Smooth muscle cell (in vitro differentiated cells): ENCODE results near the gene TMEM269. TPM values are rescaled to one million over a fixed set of nuclear protein-coding genes. Genes with fewer than 3 reads are reported as not detected.

Experiments
- DNase-seq: peaks from one replicate; lab custom pipeline; 2025; ENCODE audit not compliant: unreplicated experiment; lab: John Stamatoyannopoulos, UW
- H2AFZ ChIP-seq: fragments of 200-600 bp; sonication (generic); 2 replicates; pipeline ENCODE4 v1.6.0; 2016; ENCODE audit warnings: antibody characterized with exemption, low read depth, mild to moderate bottlenecking
- H3F3A ChIP-seq: fragments of 200-600 bp; sonication (generic); 2 replicates; pipeline ENCODE4 v1.6.0; 2017; ENCODE audit warnings: antibody characterized with exemption, low read depth
- H3K27ac ChIP-seq: fragments of 200-600 bp; sonication (generic); 2 replicates; pipeline ENCODE4 v1.5.1; 2016; ENCODE audit warnings: low read depth, mild to moderate bottlenecking
- H3K27me3 ChIP-seq: fragments of 200-600 bp; sonication (generic); 2 replicates; pipeline ENCODE4 v1.6.1; 2016; ENCODE audit warnings: low read depth, mild to moderate bottlenecking
- H3K36me3 ChIP-seq: fragments of 200-600 bp; sonication (generic); 2 replicates; pipeline ENCODE4 v1.5.1; 2016; ENCODE audit warnings: low read depth
- H3K4me1 ChIP-seq: fragments of 200-600 bp; sonication (generic); 2 replicates; pipeline ENCODE4 v1.5.1; 2016; ENCODE audit warnings: low read depth
- H3K4me2 ChIP-seq: fragments of 200-600 bp; sonication (generic); 2 replicates; pipeline ENCODE4 v1.6.0; 2016; ENCODE audit warnings: mild to moderate bottlenecking
- H3K4me3 ChIP-seq: fragments of 200-600 bp; sonication (generic); 2 replicates; pipeline ENCODE4 v1.5.1; 2016; ENCODE audit warnings: mild to moderate bottlenecking
- H3K79me2 ChIP-seq: fragments of 200-600 bp; sonication (generic); 2 replicates; pipeline ENCODE4 v1.6.0; 2016; ENCODE audit warnings: low read depth, mild to moderate bottlenecking
- H3K9ac ChIP-seq: fragments of 200-600 bp; sonication (generic); 2 replicates; pipeline ENCODE4 v1.6.0; 2016; ENCODE audit warnings: low read depth
- H3K9me3 ChIP-seq: fragments of 200-600 bp; sonication (generic); replicated peaks from 2 replicates; pipeline ENCODE4 v1.5.1; 2016; ENCODE audit warnings: low read depth
- H4K20me1 ChIP-seq: fragments of 200-600 bp; sonication (generic); 2 replicates; pipeline ENCODE4 v1.6.0; 2016; ENCODE audit warnings: low read depth
- CTCF ChIP-seq: fragments of 200-600 bp; sonication (generic); IDR thresholded peaks from 2 replicates; pipeline ENCODE4 v1.5.1; 2017; ENCODE audit warnings: borderline replicate concordance, mild to moderate bottlenecking, antibody characterized with exemption; ENCODE audit not compliant: insufficient read depth, poor library complexity, severe bottlenecking
- WGBS: methylation state at CpG from one replicate; pipeline ENCODE4 v1.1.7; 2016; ENCODE audit warnings: low lambda C conversion rate; 5-methylcytosine and 5-hydroxymethylcytosine counted together
- polyA plus RNA-seq: library from polyadenylated mRNA; unstranded; fragments of >200 nt; fragmentation: Nextera tagmentation; extraction: Ambion mirVana; gene quantifications from 2 replicates; pipeline ENCODE4 v1.2.1, GENCODE V29; 2016
- total RNA-seq: library from RNA; depleted of rRNA; stranded (reverse); fragments of >200 nt; gene quantifications from 2 replicates; pipeline ENCODE4 v1.2.3, GENCODE V29; 2014

The TMEM269 gene
- total and polyA plus RNA-seq, 2 experiments from 2014 or later, result 0.15 to 0.36 TPM

- DNase-seq, result no peak
- Histone ChIP-seq H2AFZ (peak overlapping the region; percentile 92), H3K9ac (no peak overlapping the region), H3K27ac (no peak overlapping the region), H3K4me3 (peak overlapping the region; percentile 81), H3K9me3 (no peaks in the 10 kb centered on the region), H3K79me2 (peaks cover 14% of the 10 kb centered on the region), H3K27me3 (no peaks in the 10 kb centered on the region), H3K36me3 (peaks cover 16% of the 10 kb centered on the region), H4K20me1 (no peaks in the 10 kb centered on the region), H3K4me1 (peaks cover 14% of the 10 kb centered on the region), H3F3A (no peaks in the 10 kb centered on the region), H3K4me2 (peak overlapping the region; percentile 96)
- TF ChIP-seq CTCF, result no peak
- 9% methylated on average over 10 of the region's 10 CpGs for WGBS
Measured at GRCh38 chr1:42845866-42846256, 61.1 kb downstream of the TMEM269 start.

GRCh38 chr1:42846257-42847110 is 61.7 kb downstream of the TMEM269 start, which contains the start of gene ZNF691:
ZNF691 (plus strand) TSS chr1:42846613; CDS start chr1:42849659, 3,046 bp downstream.
- no peaks in the 10 kb centered on the region for H4K20me1 ChIP-seq
- peaks cover 14% of the 10 kb centered on the region for H3K79me2 ChIP-seq
- H3K9ac ChIP-seq, result peak within 1 kb of the TSS; percentile 60
- H3K4me1 ChIP-seq, result peaks cover 14% of the 10 kb centered on the region
- peak; percentile 9 for TF ChIP-seq CTCF
- peak within 1 kb of the TSS; percentile 97 for H3K4me2 ChIP-seq
- no peak within 1 kb of the TSS for H3K27ac ChIP-seq
- H3K9me3 ChIP-seq, result no peaks in the 10 kb centered on the region
- under 1% methylated on average over 48 of the region's 50 CpGs for WGBS
- peaks cover 19% of the 10 kb centered on the region for H3K36me3 ChIP-seq
- no peaks in the 10 kb centered on the region for H3K27me3 ChIP-seq
- no peaks in the 10 kb centered on the region for H3F3A ChIP-seq
- DNase-seq, result peak; percentile 57
- H2AFZ ChIP-seq, result peak within 1 kb of the TSS; percentile 92
- peak within 1 kb of the TSS; percentile 81 for H3K4me3 ChIP-seq

GRCh38 chr1:42847111-42847595 is 62.4 kb downstream of the TMEM269 start:
- no peaks in the 10 kb centered on the region for H3K9me3 ChIP-seq
- H3K36me3 ChIP-seq, result peaks cover 19% of the 10 kb centered on the region
- no peaks in the 10 kb centered on the region for H3F3A ChIP-seq
- peak overlapping the region; percentile 60 for H3K9ac ChIP-seq
- H3K27ac ChIP-seq, result no peak overlapping the region
- no peaks in the 10 kb centered on the region for H4K20me1 ChIP-seq
- H3K79me2 ChIP-seq, result peaks cover 14% of the 10 kb centered on the region
- peak overlapping the region; percentile 81 for H3K4me3 ChIP-seq
- peak overlapping the region; percentile 76 for H2AFZ ChIP-seq
- peak overlapping the region; percentile 97 for H3K4me2 ChIP-seq
- no peak for DNase-seq
- TF ChIP-seq CTCF, result no peak
- 19% methylated on average over 6 of the region's 6 CpGs for WGBS
- H3K4me1 ChIP-seq, result peaks cover 14% of the 10 kb centered on the region
- no peaks in the 10 kb centered on the region for H3K27me3 ChIP-seq
